Esophagus muscularis mucosa (tissue), 4 donors: ENCODE data around the gene CRHR1. TPM values are rescaled to one million over a fixed set of nuclear protein-coding genes. Genes with fewer than 3 reads are reported as not detected.

Source experiments
- DNase-seq: peaks from one replicate; pipeline ENCODE4 v3.0.0-alpha.2; 2017; ENCODE audit errors: extremely low spot score
- H3K27ac ChIP-seq, 4 donors: fragments of 200-600 bp; sonication (generic); replicated peaks in 1 of 4; 1 replicate in 3 of 4; 2 replicates in 1 of 4; pipeline ENCODE4 v1.5.1; 2016 to 2019; ENCODE audit warnings: mild to moderate bottlenecking in 1 of 4
- H3K27me3 ChIP-seq, 4 donors: fragments of 200-600 bp; sonication (generic); one replicate each; pipeline versions ENCODE4 v1.5.1 to v1.6.0; 2016 to 2019
- H3K36me3 ChIP-seq, 4 donors: fragments of 200-600 bp; sonication (generic); one replicate each; pipeline ENCODE4 v1.5.1; 2016 to 2019
- H3K4me1 ChIP-seq, 4 donors: fragments of 200-600 bp; sonication (generic); one replicate each; pipeline ENCODE4 v1.5.1; 2016 to 2019
- H3K4me3 ChIP-seq, 4 donors: fragments of 200-600 bp; sonication (generic); 1 replicate in 2 of 4; 2 replicates in 2 of 4; pipeline ENCODE4 v1.5.1; 2016 to 2019; ENCODE audit warnings: mild to moderate bottlenecking in 4 of 4, moderate library complexity in 1 of 4
- H3K9me3 ChIP-seq, 4 donors: fragments of 200-600 bp; sonication (generic); 1 replicate in 3 of 4; 2 replicates in 1 of 4; pipeline ENCODE4 v1.5.1; 2016 to 2019
- CTCF ChIP-seq, 3 experiments: fragments of 200-600 bp in 2 of 3; fragments of 450-650 bp in 1 of 3; sonication (generic) in 2 of 3; IDR thresholded peaks; one replicate each; pipeline ENCODE4 v1.5.1; 2017 to 2019; ENCODE audit warnings: antibody characterized with exemption in 3 of 3, mild to moderate bottlenecking in 2 of 3, moderate library complexity in 1 of 3
- EP300 ChIP-seq: sonication (generic); formaldehyde crosslinking; IDR thresholded peaks from one replicate; pipeline ENCODE4 v1.6.1; 2017; ENCODE audit warnings: antibody characterized with exemption
- POLR2A ChIP-seq: fragments of 450-650 bp; IDR thresholded peaks from one replicate; pipeline ENCODE4 v1.6.1; 2017; ENCODE audit warnings: antibody characterized with exemption, moderate library complexity, mild to moderate bottlenecking, low read depth
- POLR2AphosphoS5 ChIP-seq, 2 donors: sonication (generic); formaldehyde crosslinking; IDR thresholded peaks; one replicate each; pipeline ENCODE4 v1.6.1; 2017; ENCODE audit warnings: antibody characterized with exemption in 2 of 2
- WGBS: methylation state at CpG from one replicate; pipeline ENCODE4 v1.1.5; 2018; 5-methylcytosine and 5-hydroxymethylcytosine counted together
- intact Hi-C: fragments of 100-400 bp; cut with DNase I; formaldehyde crosslinking; loops from one replicate; pipeline ENCODE4 v1.15.1; 2023
- total RNA-seq, 4 donors: library from RNA; depleted of rRNA; stranded (reverse); fragments of >200 nt; gene quantifications; one replicate each; pipeline versions ENCODE4 v1.1.0 to v1.2.1, GENCODE V29; 2016

Gene CRHR1
- total RNA-seq, 4 donors from 2014 or later: 0.50 to 0.52 TPM; not detected in 2

- H3K4me1 ChIP-seq: no peaks in the 10 kb centered on the region
- intact Hi-C loops: no loop called here
Measured at GRCh38 chr17:45809499-45809898, 25.4 kb downstream of the CRHR1 start.

GRCh38 chr17:45812102-45812501 is 28.0 kb downstream of the CRHR1 start:
- Histone ChIP-seq H3K4me1 (no peaks in the 10 kb centered on the region), H3K36me3 (no peaks in the 10 kb centered on the region), H3K27ac (no peak overlapping the region), H3K9me3 (no peaks in the 10 kb centered on the region), H3K27me3 (peaks cover 0 to 45% (median 3%) of the 10 kb centered on the region in 4 donors), H3K4me3 (no peak overlapping the region)
- no peak for DNase-seq
- WGBS: 70% methylated on average over 3 of the region's 3 CpGs
- no peak for TF ChIP-seq CTCF (IDR thresholded peaks at IDR 0.05)
- no peak for TF ChIP-seq POLR2A
- no peak for TF ChIP-seq EP300
- TF ChIP-seq POLR2AphosphoS5 (IDR thresholded peaks at IDR 0.05): no peak
- intact Hi-C loops: no loop called here

More at GRCh38 chr17:45809499-45809898, 25.4 kb downstream of the CRHR1 start:
- Histone ChIP-seq H3K4me3 (no peak overlapping the region), H3K36me3 (no peaks in the 10 kb centered on the region), H3K27ac (no peak overlapping the region), H3K27me3 (peaks cover 0 to 68% (median 3%) of the 10 kb centered on the region in 4 donors), H3K9me3 (no peaks in the 10 kb centered on the region)
- no peak for DNase-seq
- no peak for TF ChIP-seq CTCF (IDR thresholded peaks at IDR 0.05)
- TF ChIP-seq POLR2A: no peak
- TF ChIP-seq EP300: no peak
- TF ChIP-seq POLR2AphosphoS5 (IDR thresholded peaks at IDR 0.05): no peak
- WGBS: 69% methylated on average over 6 of the region's 15 CpGs

GRCh38 chr17:45813048-45813725 is 29.1 kb downstream of the CRHR1 start:
- intact Hi-C loops: no loop called here
- WGBS: 34% methylated on average over 22 of the region's 22 CpGs
- no peak for DNase-seq
- H3K4me1 ChIP-seq: no peaks in the 10 kb centered on the region
- no peak overlapping the region for H3K27ac ChIP-seq
- no peaks in the 10 kb centered on the region for H3K9me3 ChIP-seq
- H3K36me3 ChIP-seq: no peaks in the 10 kb centered on the region
- no peak for TF ChIP-seq EP300
- H3K27me3 ChIP-seq: peaks cover 0 to 38% (median 3%) of the 10 kb centered on the region in 4 donors
- H3K4me3 ChIP-seq: no peak overlapping the region

GRCh38 chr17:45814622-45815606 is 30.8 kb downstream of the CRHR1 start:
- no peak for TF ChIP-seq POLR2A
- no peak for TF ChIP-seq POLR2AphosphoS5 (IDR thresholded peaks at IDR 0.05)
- TF ChIP-seq EP300: no peak
- 88% methylated on average over 13 of the region's 17 CpGs for WGBS

GRCh38 chr17:45815752-45816151 is 31.6 kb downstream of the CRHR1 start:
- H3K4me1 ChIP-seq: no peaks in the 10 kb centered on the region
- no peak overlapping the region for H3K4me3 ChIP-seq
- TF ChIP-seq EP300 (no peak), POLR2AphosphoS5 (IDR thresholded peaks at IDR 0.05) (no peak), CTCF (IDR thresholded peaks at IDR 0.05) (no peak), POLR2A (no peak)
- no peak overlapping the region for H3K27ac ChIP-seq
- H3K36me3 ChIP-seq: no peaks in the 10 kb centered on the region
- H3K27me3 ChIP-seq: peaks cover 0 to 36% (median 3%) of the 10 kb centered on the region in 4 donors
- intact Hi-C loops: no loop called here
- no peak for DNase-seq
- WGBS: 91% methylated on average over 6 of the region's 6 CpGs
- H3K9me3 ChIP-seq: no peaks in the 10 kb centered on the region

More at GRCh38 chr17:45814622-45815606, 30.8 kb downstream of the CRHR1 start:
- Histone ChIP-seq H3K4me3 (no peak overlapping the region), H3K36me3 (no peaks in the 10 kb centered on the region), H3K9me3 (no peaks in the 10 kb centered on the region), H3K27ac (no peak overlapping the region), H3K27me3 (peaks cover 0 to 37% (median 3%) of the 10 kb centered on the region in 4 donors), H3K4me1 (no peaks in the 10 kb centered on the region)
- intact Hi-C loops: no loop called here
- DNase-seq: no peak
